A549 (cell line): ENCODE results near the gene RNF40.

Source experiments
- CEBPB ChIP-seq, 2 experiments: fragments of >200 bp in 1 of 2; sonication (Bioruptor Twin) in 1 of 2; formaldehyde crosslinking in 1 of 2; IDR thresholded peaks; 2 replicates each; pipeline ENCODE4 v1.6.1; 2012 to 2016
- KDM1A ChIP-seq: fragments of 200-600 bp; sonication (generic); IDR thresholded peaks from 2 replicates; pipeline ENCODE4 v1.6.1; 2016; ENCODE audit warnings: low read depth, mild to moderate bottlenecking
- KDM5A ChIP-seq: fragments of 200-600 bp; sonication (generic); IDR thresholded peaks from 2 replicates; pipeline ENCODE4 v1.6.1; 2016; ENCODE audit warnings: antibody characterized with exemption, mild to moderate bottlenecking
- POLR2A ChIP-seq: IDR thresholded peaks from 2 replicates; pipeline ENCODE4 v1.6.1; 2012; ENCODE audit warnings: mild to moderate bottlenecking, low read length
- RFX5 ChIP-seq: fragments of 450-650 bp; IDR thresholded peaks from 2 replicates; pipeline ENCODE4 v1.7.1; 2014; ENCODE audit warnings: antibody characterized with exemption, mild to moderate bottlenecking, moderate library complexity
- TF ChIP-seq, protein P1 (sequence below): fragments of >200 bp; sonication (Bioruptor Twin); formaldehyde crosslinking; IDR thresholded peaks from 3 replicates; pipeline ENCODE4 v1.5.1; 2016
- TF ChIP-seq, protein P2 (sequence below): IDR thresholded peaks from 2 replicates; pipeline ENCODE4 v1.6.1; 2012

DNA sequence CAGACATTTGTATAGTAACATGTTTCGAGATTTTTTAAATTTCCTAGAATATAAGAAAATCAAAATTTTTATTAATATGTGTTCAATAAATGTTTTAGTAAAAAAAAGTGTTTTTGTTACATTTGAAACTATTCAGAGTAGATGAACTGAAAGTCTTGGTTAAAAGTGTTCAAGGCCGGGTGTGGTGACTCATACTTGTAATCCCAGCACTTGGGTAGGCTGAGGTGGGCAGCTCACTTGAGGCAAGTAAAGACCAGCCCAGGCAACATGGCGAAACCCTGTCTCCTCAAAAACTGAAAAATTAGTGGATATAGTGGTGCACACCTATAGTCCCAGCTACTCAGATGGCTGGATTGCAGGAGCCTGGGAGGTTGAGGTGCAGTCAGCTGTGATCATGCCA lies 30.7 kb upstream of the RNF40 start:
- TF ChIP-seq RFX5: no peak
- no peak for TF ChIP-seq POLR2A
- no peak for TF ChIP-seq KDM5A
- TF ChIP-seq, protein P1, sequence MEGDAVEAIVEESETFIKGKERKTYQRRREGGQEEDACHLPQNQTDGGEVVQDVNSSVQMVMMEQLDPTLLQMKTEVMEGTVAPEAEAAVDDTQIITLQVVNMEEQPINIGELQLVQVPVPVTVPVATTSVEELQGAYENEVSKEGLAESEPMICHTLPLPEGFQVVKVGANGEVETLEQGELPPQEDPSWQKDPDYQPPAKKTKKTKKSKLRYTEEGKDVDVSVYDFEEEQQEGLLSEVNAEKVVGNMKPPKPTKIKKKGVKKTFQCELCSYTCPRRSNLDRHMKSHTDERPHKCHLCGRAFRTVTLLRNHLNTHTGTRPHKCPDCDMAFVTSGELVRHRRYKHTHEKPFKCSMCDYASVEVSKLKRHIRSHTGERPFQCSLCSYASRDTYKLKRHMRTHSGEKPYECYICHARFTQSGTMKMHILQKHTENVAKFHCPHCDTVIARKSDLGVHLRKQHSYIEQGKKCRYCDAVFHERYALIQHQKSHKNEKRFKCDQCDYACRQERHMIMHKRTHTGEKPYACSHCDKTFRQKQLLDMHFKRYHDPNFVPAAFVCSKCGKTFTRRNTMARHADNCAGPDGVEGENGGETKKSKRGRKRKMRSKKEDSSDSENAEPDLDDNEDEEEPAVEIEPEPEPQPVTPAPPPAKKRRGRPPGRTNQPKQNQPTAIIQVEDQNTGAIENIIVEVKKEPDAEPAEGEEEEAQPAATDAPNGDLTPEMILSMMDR: no peak
- no peak for TF ChIP-seq CEBPB (IDR thresholded peaks at IDR 0.05)
- TF ChIP-seq, protein P2, sequence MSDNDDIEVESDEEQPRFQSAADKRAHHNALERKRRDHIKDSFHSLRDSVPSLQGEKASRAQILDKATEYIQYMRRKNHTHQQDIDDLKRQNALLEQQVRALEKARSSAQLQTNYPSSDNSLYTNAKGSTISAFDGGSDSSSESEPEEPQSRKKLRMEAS: no peak
- TF ChIP-seq KDM1A: no peak
